ENCODE measurements around the gene MPV17L2.

DNA sequence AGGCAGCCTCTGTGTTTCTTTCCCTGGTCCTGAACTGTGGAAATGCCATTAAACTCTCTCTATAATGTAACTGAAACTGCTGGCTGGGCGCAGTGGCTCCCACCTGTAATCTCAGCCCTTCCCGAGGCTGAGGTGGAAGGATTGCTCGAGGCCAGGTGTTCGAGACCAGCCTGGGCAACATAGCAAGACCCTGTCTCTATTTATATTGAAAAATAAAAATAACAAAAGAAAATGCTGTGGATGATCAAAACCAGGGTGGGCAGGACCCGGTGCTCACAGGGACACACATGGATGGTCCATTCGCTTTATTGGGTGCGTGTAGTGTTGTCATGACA, 3.5 kb downstream of the MPV17L2 start:
- TF ChIP-seq, protein P1, sequence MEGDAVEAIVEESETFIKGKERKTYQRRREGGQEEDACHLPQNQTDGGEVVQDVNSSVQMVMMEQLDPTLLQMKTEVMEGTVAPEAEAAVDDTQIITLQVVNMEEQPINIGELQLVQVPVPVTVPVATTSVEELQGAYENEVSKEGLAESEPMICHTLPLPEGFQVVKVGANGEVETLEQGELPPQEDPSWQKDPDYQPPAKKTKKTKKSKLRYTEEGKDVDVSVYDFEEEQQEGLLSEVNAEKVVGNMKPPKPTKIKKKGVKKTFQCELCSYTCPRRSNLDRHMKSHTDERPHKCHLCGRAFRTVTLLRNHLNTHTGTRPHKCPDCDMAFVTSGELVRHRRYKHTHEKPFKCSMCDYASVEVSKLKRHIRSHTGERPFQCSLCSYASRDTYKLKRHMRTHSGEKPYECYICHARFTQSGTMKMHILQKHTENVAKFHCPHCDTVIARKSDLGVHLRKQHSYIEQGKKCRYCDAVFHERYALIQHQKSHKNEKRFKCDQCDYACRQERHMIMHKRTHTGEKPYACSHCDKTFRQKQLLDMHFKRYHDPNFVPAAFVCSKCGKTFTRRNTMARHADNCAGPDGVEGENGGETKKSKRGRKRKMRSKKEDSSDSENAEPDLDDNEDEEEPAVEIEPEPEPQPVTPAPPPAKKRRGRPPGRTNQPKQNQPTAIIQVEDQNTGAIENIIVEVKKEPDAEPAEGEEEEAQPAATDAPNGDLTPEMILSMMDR (IDR thresholded peaks at IDR 0.05; ENCODE audit: low read depth, low read length, missing input control), result no peak
- TF ChIP-seq EGR1 (IDR thresholded peaks at IDR 0.05; ENCODE audit: low read depth in 2 of 2) (no peak), TAF1 (conservative IDR thresholded peaks at IDR 0.05) (no peak)
